Kidney epithelial cell (primary cell): ENCODE measurements around the gene GIPC1. TPM values are rescaled to one million over a fixed set of nuclear protein-coding genes. Genes with fewer than 3 reads are reported as not detected.

ENCODE experiments used
- DNase-seq: peaks from one replicate; pipeline ENCODE4 v3.0.0-alpha.2; 2010; ENCODE audit warnings: low read depth
- H3K27me3 ChIP-seq: 2 replicates; pipeline ENCODE4 v1.6.0; 2011; ENCODE audit warnings: low read length; ENCODE audit not compliant: control insufficient read depth, insufficient read depth
- H3K36me3 ChIP-seq: 2 replicates; pipeline ENCODE4 v1.5.1; 2011; ENCODE audit warnings: low read length; ENCODE audit not compliant: control insufficient read depth, insufficient read depth
- H3K4me3 ChIP-seq: 2 replicates; pipeline ENCODE4 v1.5.1; 2011; ENCODE audit warnings: low read depth, mild to moderate bottlenecking, control low read depth, low read length
- CTCF ChIP-seq: IDR thresholded peaks from 2 replicates; pipeline ENCODE4 v1.5.1; 2011; ENCODE audit warnings: mild to moderate bottlenecking, moderate library complexity, low read length, control low read depth, inconsistent platforms; ENCODE audit not compliant: insufficient read depth, poor library complexity, severe bottlenecking
- total RNA-seq: library from RNA; depleted of rRNA; stranded (reverse); fragments of >200 nt; gene quantifications from 2 replicates; pipeline ENCODE4 v1.2.3, GENCODE V29; 2015

GIPC1 gene
- total RNA-seq, 1 donor from 2014 or later, result 188 TPM

DNA sequence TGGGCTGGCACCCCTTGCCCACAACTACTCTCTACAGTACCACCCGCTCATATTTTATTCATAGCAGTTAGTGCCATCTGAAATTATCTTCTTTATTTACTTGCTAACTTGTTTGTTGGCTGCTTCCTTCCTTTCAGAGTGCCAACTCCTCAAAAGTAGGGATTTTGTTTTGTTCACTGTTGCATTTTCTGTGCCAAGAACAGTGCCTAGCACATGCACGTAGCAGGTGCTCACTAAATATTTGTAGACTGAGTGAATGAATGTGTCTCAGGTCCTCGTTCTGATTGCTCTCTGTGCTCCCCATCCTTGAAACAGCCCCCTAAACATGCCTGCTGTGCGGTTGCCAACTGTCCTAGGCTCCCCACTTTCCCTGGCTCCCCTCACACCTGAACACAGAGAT lies 1.5 kb downstream of the GIPC1 start:
- Histone ChIP-seq H3K4me3 (peak overlapping the region; percentile 79), H3K36me3 (peaks cover 2% of the 10 kb centered on the region), H3K27me3 (no peaks in the 10 kb centered on the region)
- DNase-seq, result no peak
- TF ChIP-seq CTCF, result no peak

- no peaks in the 10 kb centered on the region for H3K27me3 ChIP-seq
- H3K4me3 ChIP-seq, result no peak overlapping the region
- H3K36me3 ChIP-seq, result peaks cover 2% of the 10 kb centered on the region
- no peak for DNase-seq
- no peak for TF ChIP-seq CTCF
Observed at GRCh38 chr19:14492756-14493337, 3.1 kb downstream of the GIPC1 start.

GRCh38 chr19:14487370-14488125 lies 8.4 kb downstream of the GIPC1 start:
- Histone ChIP-seq H3K27me3 (no peaks in the 10 kb centered on the region), H3K36me3 (no peaks in the 10 kb centered on the region), H3K4me3 (no peak overlapping the region)
- no peak for DNase-seq
- TF ChIP-seq CTCF, result no peak

GRCh38 chr19:14482172-14482941 lies 13.6 kb downstream of the GIPC1 start:
- H3K27me3 ChIP-seq, result no peaks in the 10 kb centered on the region
- no peak for TF ChIP-seq CTCF
- no peak overlapping the region for H3K4me3 ChIP-seq
- peaks cover 4% of the 10 kb centered on the region for H3K36me3 ChIP-seq
- no peak for DNase-seq

- Histone ChIP-seq H3K4me3 (no peak overlapping the region), H3K27me3 (no peaks in the 10 kb centered on the region), H3K36me3 (peaks cover 4% of the 10 kb centered on the region)
- no peak for DNase-seq
- TF ChIP-seq CTCF, result no peak
Observed at GRCh38 chr19:14480700-14481079, 15.2 kb downstream of the GIPC1 start.
